IPS-15b (cell line): Measurements from ENCODE around the gene ILKAP.

Experiments used
- H3K27me3 ChIP-seq: one replicate; pipeline ENCODE4 v1.6.1; 2013; ENCODE audit warnings: low read length; ENCODE audit not compliant: control insufficient read depth, insufficient read depth
- H3K36me3 ChIP-seq: one replicate; pipeline ENCODE4 v1.6.1; 2013; ENCODE audit warnings: low read length; ENCODE audit not compliant: control insufficient read depth, insufficient read depth
- H3K4me1 ChIP-seq: one replicate; pipeline ENCODE4 v1.6.1; 2013; ENCODE audit warnings: mild to moderate bottlenecking, low read length; ENCODE audit not compliant: control insufficient read depth, insufficient read depth
- H3K4me3 ChIP-seq: one replicate; pipeline ENCODE4 v1.5.1; 2013; ENCODE audit warnings: low read depth, low read length
- H3K9ac ChIP-seq: one replicate; pipeline ENCODE4 v1.6.1; 2013; ENCODE audit warnings: low read depth, mild to moderate bottlenecking, low read length
- H3K9me3 ChIP-seq: one replicate; pipeline ENCODE4 v1.6.1; 2013; ENCODE audit warnings: mild to moderate bottlenecking, low read length; ENCODE audit not compliant: control insufficient read depth, insufficient read depth

The ILKAP gene

GRCh38 chr2:238125127-238125885 lies 78.2 kb downstream of the ILKAP start:
- Histone ChIP-seq H3K4me3 (no peak overlapping the region), H3K4me1 (no peaks in the 10 kb centered on the region), H3K9ac (no peak overlapping the region), H3K9me3 (no peaks in the 10 kb centered on the region), H3K27me3 (no peaks in the 10 kb centered on the region), H3K36me3 (no peaks in the 10 kb centered on the region)

GRCh38 chr2:238124488-238125126 lies 78.9 kb downstream of the ILKAP start:
- Histone ChIP-seq H3K27me3 (no peaks in the 10 kb centered on the region), H3K9me3 (no peaks in the 10 kb centered on the region), H3K4me1 (no peaks in the 10 kb centered on the region), H3K9ac (no peak overlapping the region), H3K36me3 (no peaks in the 10 kb centered on the region), H3K4me3 (no peak overlapping the region)

- no peak overlapping the region for H3K9ac ChIP-seq
- H3K4me3 ChIP-seq = no peak overlapping the region
- no peaks in the 10 kb centered on the region for H3K4me1 ChIP-seq
- H3K27me3 ChIP-seq = no peaks in the 10 kb centered on the region
- H3K36me3 ChIP-seq = no peaks in the 10 kb centered on the region
- no peaks in the 10 kb centered on the region for H3K9me3 ChIP-seq
These were observed 79.5 kb downstream of the ILKAP start for GRCh38 chr2:238123991-238124470.

- Histone ChIP-seq H3K4me3 (no peak overlapping the region), H3K27me3 (no peaks in the 10 kb centered on the region), H3K4me1 (no peaks in the 10 kb centered on the region), H3K9me3 (no peaks in the 10 kb centered on the region), H3K36me3 (no peaks in the 10 kb centered on the region), H3K9ac (no peak overlapping the region)
These were observed 80.1 kb downstream of the ILKAP start for GRCh38 chr2:238123218-238123971.

- no peaks in the 10 kb centered on the region for H3K4me1 ChIP-seq
- no peaks in the 10 kb centered on the region for H3K9me3 ChIP-seq
- H3K9ac ChIP-seq = no peak overlapping the region
- no peak overlapping the region for H3K4me3 ChIP-seq
- H3K36me3 ChIP-seq = no peaks in the 10 kb centered on the region
- H3K27me3 ChIP-seq = no peaks in the 10 kb centered on the region
These were observed 80.9 kb downstream of the ILKAP start for GRCh38 chr2:238122287-238123217.

- Histone ChIP-seq H3K36me3 (no peaks in the 10 kb centered on the region), H3K9me3 (no peaks in the 10 kb centered on the region), H3K27me3 (no peaks in the 10 kb centered on the region), H3K4me1 (no peaks in the 10 kb centered on the region), H3K4me3 (no peak overlapping the region), H3K9ac (no peak overlapping the region)
These were observed 81.8 kb downstream of the ILKAP start for GRCh38 chr2:238121511-238122286.

GRCh38 chr2:238120463-238121298 lies 82.8 kb downstream of the ILKAP start:
- Histone ChIP-seq H3K9me3 (no peaks in the 10 kb centered on the region), H3K4me1 (no peaks in the 10 kb centered on the region), H3K27me3 (no peaks in the 10 kb centered on the region), H3K4me3 (no peak overlapping the region), H3K9ac (no peak overlapping the region), H3K36me3 (no peaks in the 10 kb centered on the region)
